ENCODE data around the gene GNS. TPM values are rescaled to one million over a fixed set of nuclear protein-coding genes. Genes with fewer than 3 reads are reported as not detected.

The GNS gene
- polyA plus RNA-seq, 1 donor from 2014 or later = 39.0 TPM

- no peaks in the 10 kb centered on the region for H3K27me3 ChIP-seq (ENCODE audit: insufficient read depth, low read depth, low read length)
- H4K20me1 ChIP-seq (ENCODE audit: insufficient read depth) = no peaks in the 10 kb centered on the region
- H3K4me3 ChIP-seq (ENCODE audit: low read length) = no peak overlapping the region
- TF ChIP-seq MXI1 (conservative IDR thresholded peaks at IDR 0.05; ENCODE audit: poor library complexity, severe bottlenecking) (no peak), CTCF (IDR thresholded peaks at IDR 0.05; ENCODE audit: poor library complexity, severe bottlenecking) (no peak), TAF1 (IDR thresholded peaks at IDR 0.05; ENCODE audit: low read depth) (no peak), EZH2 (IDR thresholded peaks at IDR 0.05; ENCODE audit: borderline replicate concordance, insufficient read depth, low read length, poor library complexity, severe bottlenecking) (no peak), SMC3 (conservative IDR thresholded peaks at IDR 0.05; ENCODE audit: poor library complexity) (no peak), RAD21 (conservative IDR thresholded peaks at IDR 0.05) (no peak), EP300 (conservative IDR thresholded peaks at IDR 0.05; ENCODE audit: poor library complexity, severe bottlenecking) (no peak), POLR2AphosphoS5 (IDR thresholded peaks at IDR 0.05) (no peak), REST (IDR thresholded peaks at IDR 0.05; ENCODE audit: borderline replicate concordance) (no peak)
- H2AFZ ChIP-seq (ENCODE audit: low read depth, low read length) = no peak overlapping the region
- no peaks in the 10 kb centered on the region for H3K9me3 ChIP-seq (ENCODE audit: low read length)
- no peaks in the 10 kb centered on the region for H3K36me3 ChIP-seq (ENCODE audit: insufficient read depth, low read length)
- H3K9ac ChIP-seq (ENCODE audit: low read length) = no peak overlapping the region
- H3K9me2 ChIP-seq (ENCODE audit: insufficient read depth, low read length) = no peaks in the 10 kb centered on the region
- no peaks in the 10 kb centered on the region for H3F3A ChIP-seq (ENCODE audit: insufficient read depth, low read length, poor library complexity, severe bottlenecking)
- no peak overlapping the region for H3K4me2 ChIP-seq (ENCODE audit: low read length)
- H3K79me2 ChIP-seq (replicated peaks; ENCODE audit: insufficient read depth, low read length) = no peaks in the 10 kb centered on the region
- H3K27ac ChIP-seq (ENCODE audit: low read length) = no peak overlapping the region
Measured at GRCh38 chr12:64756376-64756775, 2.8 kb downstream of the GNS start.

GRCh38 chr12:64753427-64753826, 5.8 kb downstream of the GNS start:
- Histone ChIP-seq H3K9ac (ENCODE audit: low read length) (no peak overlapping the region), H3K4me3 (ENCODE audit: low read length) (no peak overlapping the region)
- TF ChIP-seq SMC3 (conservative IDR thresholded peaks at IDR 0.05; ENCODE audit: poor library complexity) (no peak), REST (IDR thresholded peaks at IDR 0.05; ENCODE audit: borderline replicate concordance) (no peak), RAD21 (conservative IDR thresholded peaks at IDR 0.05) (no peak), EZH2 (IDR thresholded peaks at IDR 0.05; ENCODE audit: borderline replicate concordance, insufficient read depth, low read length, poor library complexity, severe bottlenecking) (no peak), TAF1 (IDR thresholded peaks at IDR 0.05; ENCODE audit: low read depth) (no peak), POLR2AphosphoS5 (IDR thresholded peaks at IDR 0.05) (no peak), CTCF (IDR thresholded peaks at IDR 0.05; ENCODE audit: poor library complexity, severe bottlenecking) (no peak), EP300 (conservative IDR thresholded peaks at IDR 0.05; ENCODE audit: poor library complexity, severe bottlenecking) (no peak), MXI1 (conservative IDR thresholded peaks at IDR 0.05; ENCODE audit: poor library complexity, severe bottlenecking) (no peak)

More at GRCh38 chr12:64753427-64753826, 5.8 kb downstream of the GNS start:
- Histone ChIP-seq H3K27me3 (ENCODE audit: insufficient read depth, low read depth, low read length) (no peaks in the 10 kb centered on the region), H3K9me3 (ENCODE audit: low read length) (no peaks in the 10 kb centered on the region), H2AFZ (ENCODE audit: low read depth, low read length) (no peak overlapping the region), H3K36me3 (ENCODE audit: insufficient read depth, low read length) (no peaks in the 10 kb centered on the region), H3F3A (ENCODE audit: insufficient read depth, low read length, poor library complexity, severe bottlenecking) (no peaks in the 10 kb centered on the region), H4K20me1 (ENCODE audit: insufficient read depth) (no peaks in the 10 kb centered on the region), H3K4me2 (ENCODE audit: low read length) (no peak overlapping the region), H3K9me2 (ENCODE audit: insufficient read depth, low read length) (no peaks in the 10 kb centered on the region), H3K27ac (ENCODE audit: low read length) (no peak overlapping the region), H3K79me2 (replicated peaks; ENCODE audit: insufficient read depth, low read length) (no peaks in the 10 kb centered on the region)
